Left ventricle myocardium superior (tissue), 1 donor: ENCODE measurements around the gene ZBTB8A. TPM values are rescaled to one million over a fixed set of nuclear protein-coding genes. Genes with fewer than 3 reads are reported as not detected.

Experiments
- ATAC-seq: fragments of 200-7000 bp; cut with Tn5 transposase; one replicate; pipeline ENCODE4 v1.9.1; 2020; ENCODE audit warnings: mild to moderate bottlenecking, moderate library complexity
- DNase-seq: peaks from one replicate; pipeline ENCODE4 v3.0.0-alpha.2; 2020
- intact Hi-C: fragments of 100-400 bp; cut with micrococcal nuclease; formaldehyde crosslinking; loops from one replicate; pipeline ENCODE4 v1.11.0; 2022
- long read RNA-seq: library from polyadenylated mRNA; unstranded; transcript quantifications from one replicate; pipeline ENCODE4 v2.0.0, GENCODE V29; 2021
- total RNA-seq: library from RNA; stranded (reverse); fragmentation: NEBNext Ultra II Directional; extraction: Animal tissue kit (Norgen Biotek cat#: 25700); gene quantifications from one replicate; pipeline ENCODE4 v1.2.1, GENCODE V29; 2021
- donor health status: DM: no; HTN: yes; CAD: no; lungs with severe emphysema.

ZBTB8A gene
- total RNA-seq: 2.5 TPM
- long read RNA-seq, full-length matches to known transcripts: 2 of 2 reads
- long read RNA-seq, partial matches to known transcripts: 0 of 2 reads
- long read RNA-seq, other reads (novel, unspliced or antisense): 0 of 2 reads

DNA sequence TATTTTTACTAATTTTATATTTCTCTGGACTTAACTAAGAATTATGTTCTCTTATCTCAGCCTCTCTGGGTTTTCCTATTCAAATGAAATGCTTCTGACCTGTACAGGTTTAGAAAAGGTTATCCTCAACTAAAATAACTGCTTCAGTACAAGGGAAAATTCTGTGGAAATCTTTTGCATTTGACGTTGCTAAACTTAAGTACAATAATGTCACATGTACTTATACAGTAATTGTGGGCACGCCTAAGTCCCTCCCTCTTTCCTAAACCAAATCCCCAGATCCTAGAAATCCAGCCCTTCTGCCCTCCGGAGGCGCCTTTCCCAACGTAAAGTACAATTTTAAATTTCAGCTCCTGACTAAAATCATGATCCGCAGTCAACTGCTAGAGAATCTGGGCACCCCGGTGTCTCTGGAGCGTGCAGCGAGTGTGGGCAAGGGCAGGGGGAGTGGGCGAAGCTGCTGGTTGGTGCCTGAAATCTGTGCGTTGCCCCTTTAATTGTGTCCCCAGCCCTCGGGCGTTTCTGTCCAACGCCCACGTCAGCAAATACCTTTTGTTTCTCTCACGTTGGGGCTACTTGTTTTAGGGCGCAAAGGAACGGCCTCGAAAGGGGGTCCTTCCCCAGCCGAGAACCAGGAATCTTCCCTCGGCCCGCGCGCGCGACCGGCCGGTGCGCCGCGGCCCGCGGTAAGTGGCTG, at the start of gene ZBTB8A:
ZBTB8A (plus strand) TSS at position 541 of the 697 bp plus-strand sequence. CDS start 53,505 bp downstream, outside the sequence.
- ATAC-seq (peak; percentile 65), DNase-seq (peak; percentile 45)
- intact Hi-C loops: no loop called here

DNA sequence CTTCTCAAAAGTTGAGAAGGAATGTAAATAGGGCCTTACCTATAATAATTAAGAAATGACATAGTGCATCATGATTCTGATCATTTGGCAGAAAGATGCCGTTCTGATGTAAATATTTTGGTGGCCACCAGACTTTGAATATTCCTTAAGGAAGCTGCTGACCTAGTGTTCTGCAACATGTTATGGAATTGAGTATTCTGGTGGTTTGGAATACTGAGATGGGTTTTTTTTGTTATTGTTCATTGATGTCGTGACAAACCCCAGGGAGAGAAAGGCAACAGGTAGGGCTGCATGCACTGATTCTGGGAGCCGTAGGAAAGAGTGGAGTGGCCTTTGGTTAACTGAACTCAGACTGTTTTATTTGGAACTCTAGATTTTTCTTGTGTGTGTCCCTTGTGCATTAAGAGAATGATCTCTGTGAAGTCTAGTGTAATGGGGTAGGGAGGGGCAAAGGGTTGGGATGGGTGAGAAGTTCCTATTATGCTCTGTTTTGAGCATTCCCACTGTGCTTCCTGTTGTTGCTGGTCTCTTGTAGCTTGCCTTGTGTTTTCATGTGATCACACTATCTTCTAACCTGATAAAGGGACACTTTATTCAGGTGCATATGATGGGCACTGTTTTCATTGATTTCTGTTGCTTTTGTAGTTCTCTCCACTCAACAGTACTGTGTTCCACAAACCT, 49.3 kb upstream of the ZBTB8A start:
- ATAC-seq: no peak
- intact Hi-C loops: no loop called here

DNA sequence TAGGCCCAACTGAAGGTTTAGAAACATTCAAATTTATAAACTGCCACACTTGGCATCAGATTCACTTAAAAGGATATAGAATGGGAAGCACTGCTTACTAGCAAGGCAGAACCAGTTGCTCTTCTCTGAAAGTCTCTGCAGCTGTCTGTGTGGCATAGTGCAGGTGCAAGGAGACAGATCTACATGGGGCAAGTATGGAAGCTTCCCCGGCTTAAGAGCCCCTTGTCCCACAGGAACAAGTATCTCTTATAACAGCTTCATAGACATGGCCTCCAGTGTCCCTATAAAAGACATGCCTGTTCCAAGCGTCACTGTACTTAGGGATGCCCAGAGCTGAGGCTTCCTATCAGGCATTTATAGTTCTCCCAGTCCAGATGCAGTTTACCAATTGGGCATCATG, 47.8 kb upstream of the ZBTB8A start:
- ATAC-seq: no peak
- intact Hi-C loops: no loop called here
- DNase-seq: no peak

More for the DNA sequence above, 49.3 kb upstream of the ZBTB8A start:
- DNase-seq: no peak

DNA sequence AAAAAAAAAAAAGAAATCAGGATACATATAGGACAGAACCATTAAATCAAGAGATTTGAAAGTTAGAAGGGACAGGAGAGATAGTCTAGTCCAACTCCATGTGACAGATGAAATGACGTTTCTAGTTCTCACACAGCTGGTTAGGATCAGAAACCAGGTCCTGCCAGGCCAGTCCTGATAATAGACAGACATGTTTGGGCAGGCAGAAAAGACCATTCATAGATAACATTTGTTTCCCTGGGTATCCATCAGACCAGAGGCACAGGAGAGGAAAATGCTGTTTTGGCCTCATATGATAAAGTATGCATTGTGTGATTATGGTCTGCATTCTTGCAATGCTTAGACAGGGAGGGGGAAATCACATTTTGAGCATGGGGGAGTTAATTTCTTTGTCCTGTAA, 45.0 kb upstream of the ZBTB8A start:
- ATAC-seq (peak; percentile 45), DNase-seq (no peak)
- intact Hi-C loops: no loop called here

DNA sequence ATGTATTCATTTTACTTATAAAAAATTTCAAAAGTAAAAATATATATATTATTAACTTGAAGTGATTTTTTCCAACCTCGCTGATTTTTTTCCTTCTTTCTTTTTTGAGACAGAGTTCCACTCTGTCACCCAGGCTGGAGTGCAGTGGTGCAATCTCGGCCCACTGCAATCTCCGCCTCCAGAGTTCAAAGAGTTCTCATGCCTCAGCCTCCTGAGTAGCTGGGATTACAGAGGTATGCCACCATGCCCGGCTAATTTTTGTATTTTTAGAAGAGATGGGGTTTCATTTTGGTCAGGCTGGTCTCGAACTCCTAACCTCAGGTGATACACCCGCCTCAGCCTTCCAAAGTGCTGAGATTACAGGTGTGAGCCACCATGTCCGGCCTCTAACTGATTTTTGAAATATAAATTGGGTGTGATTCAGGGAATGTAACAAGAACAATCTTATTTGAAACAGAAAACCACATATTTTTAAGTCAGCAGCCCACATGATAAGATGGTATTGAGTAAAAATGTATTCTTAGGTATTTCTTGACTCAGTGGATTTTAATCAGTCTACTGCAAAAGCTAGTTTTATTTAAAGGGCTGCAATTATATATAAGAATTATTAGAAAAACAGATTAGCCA, 44.4 kb upstream of the ZBTB8A start:
- ATAC-seq (no peak), DNase-seq (no peak)
- intact Hi-C loops: no loop called here

DNA sequence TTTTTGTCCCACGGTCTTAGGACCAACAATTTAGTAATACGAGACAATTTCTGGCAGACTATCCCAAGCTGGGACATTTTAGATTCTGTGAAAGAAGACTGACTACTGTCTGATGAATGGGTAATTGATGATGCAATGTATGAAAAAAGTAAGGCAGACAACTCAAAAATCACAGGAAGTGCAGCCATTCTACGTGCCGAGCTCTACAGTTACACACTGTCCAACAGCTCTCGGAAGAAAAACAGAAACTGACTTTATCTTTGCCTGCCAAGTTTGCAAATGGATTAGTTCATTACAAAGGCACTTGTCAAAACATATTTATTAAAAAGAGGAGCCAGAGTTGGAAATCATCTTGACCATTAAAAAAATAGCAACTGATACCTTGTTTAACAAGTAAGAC, 43.1 kb upstream of the ZBTB8A start:
- intact Hi-C loops: no loop called here
- DNase-seq (no peak), ATAC-seq (peak; percentile 18)

DNA sequence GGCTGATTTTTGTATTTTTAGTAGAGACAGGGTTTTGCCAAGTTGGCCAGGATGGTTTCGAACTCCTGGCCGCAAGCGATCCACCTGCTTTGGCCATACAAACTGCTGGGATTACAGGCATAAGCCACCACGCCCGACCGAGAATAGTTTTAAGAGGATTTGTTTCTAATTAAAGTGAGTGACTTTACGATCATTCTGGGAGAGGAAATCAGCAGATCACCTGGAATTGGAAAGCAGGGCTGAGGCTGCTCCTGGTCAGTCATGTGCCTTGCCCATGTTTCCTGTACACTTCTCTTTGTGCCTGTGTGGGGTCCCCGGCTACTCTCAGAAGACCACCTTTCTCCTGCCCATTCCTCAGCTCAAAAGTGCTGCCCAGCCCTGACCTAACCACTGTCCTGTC, 40.5 kb upstream of the ZBTB8A start:
- intact Hi-C loops: no loop called here
- no peak for ATAC-seq
- no peak for DNase-seq

DNA sequence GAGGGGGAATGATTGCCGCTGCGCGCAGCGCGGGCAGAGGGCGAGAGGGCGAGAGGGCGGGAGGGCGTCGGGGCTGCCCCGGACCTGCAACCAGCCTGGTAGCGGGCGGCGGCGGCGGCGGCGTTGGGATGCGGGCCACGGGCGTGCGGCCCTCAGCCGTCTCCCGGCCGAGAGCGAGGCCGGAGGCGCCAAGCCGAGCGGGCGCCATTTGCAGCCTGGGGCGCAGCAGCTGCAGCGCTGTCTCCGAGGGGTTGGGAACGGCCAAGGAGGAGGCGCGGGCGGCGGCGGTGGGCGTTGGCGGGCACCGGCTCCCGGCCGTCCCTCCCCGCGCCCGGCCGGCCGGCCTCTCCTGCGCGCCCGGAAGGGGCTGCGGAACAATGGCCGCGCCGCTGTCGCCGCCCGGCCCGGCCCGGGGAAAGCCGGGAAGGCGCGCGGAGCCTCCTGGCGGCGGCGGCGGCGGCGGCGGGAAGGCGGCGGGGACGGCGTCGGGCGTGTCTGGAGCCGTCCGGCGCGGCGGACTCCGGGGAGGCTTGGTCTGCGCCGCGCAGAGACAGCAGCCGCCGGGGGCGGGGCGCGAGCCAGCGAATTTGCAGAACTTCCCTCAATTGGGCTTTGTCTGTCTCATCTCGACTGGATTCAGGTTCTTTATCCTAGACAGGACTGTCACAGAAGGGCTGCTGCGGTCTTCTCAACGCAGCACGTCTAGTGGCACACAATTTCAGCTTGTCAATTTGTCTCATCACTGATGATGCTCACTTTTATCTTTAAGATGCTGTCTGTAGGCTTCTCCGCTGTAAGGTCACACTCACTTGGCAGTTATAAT, 38.6 kb upstream of the ZBTB8A start:
- intact Hi-C loops: no loop called here
- DNase-seq: peak; percentile 90

DNA sequence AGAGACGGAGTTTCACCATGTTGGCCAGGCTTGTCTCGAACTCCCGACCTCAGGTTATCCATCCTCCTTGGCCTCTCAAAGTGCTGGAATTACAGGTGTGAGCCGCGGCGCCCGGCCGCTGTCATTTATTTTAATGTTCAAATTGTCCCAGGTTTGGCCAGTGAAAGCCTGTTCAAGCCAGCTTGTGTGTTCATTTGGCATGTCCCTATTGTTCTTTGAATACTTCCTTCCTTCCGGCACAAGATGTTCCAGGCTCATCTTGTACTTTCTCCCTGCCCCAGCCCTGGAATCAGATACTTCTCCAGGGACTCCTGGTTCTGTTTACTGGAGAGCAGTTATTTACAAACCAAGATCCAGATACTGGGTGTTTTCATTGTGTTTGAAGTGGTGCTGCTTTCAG, 37.4 kb upstream of the ZBTB8A start:
- intact Hi-C loops: no loop called here
- peak; percentile 54 for DNase-seq
- peak; percentile 64 for ATAC-seq

More for the DNA sequence above, 38.6 kb upstream of the ZBTB8A start:
- peak; percentile 90 for ATAC-seq

DNA sequence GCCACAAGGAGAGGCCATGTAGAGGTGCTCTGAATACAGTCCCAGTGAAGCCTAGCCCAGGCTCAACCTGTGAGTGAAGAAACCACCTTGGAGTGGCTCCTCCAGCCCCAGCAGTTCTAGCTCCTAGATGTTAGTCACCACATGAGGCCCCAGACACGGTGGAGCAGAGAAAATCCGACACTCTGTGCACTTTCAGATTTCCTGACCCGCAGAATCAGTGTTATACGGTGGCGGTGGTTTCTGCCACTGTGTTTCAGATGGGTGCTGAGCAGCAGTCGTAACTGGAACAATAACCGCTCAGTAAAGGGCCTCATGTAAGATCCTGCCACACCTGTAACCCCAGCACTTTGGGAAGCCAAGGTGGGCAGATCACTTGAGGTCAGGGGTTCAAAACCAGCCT, 36.1 kb upstream of the ZBTB8A start:
- ATAC-seq: no peak
- intact Hi-C loops: no loop called here
- DNase-seq: no peak

DNA sequence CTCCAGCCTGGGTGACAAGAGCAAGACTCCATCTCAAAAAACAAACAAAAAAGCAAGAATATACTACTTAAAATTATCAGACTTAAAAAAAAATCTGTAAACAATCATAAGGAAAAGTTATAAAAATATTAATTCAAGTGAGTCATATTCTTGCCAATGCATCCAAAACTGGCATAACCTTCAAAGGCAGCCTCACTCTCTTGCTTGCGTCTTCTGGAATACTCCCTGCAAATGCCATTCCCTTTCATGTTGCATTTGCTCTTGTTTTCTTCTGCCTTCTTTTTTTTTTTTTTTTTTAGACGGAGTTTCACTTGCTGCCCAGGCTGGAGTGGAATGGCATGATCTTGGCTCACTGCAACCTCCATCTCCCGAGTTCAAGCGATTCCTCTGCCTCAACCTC, 32.2 kb upstream of the ZBTB8A start:
- intact Hi-C loops: no loop called here
- DNase-seq: no peak
- no peak for ATAC-seq

DNA sequence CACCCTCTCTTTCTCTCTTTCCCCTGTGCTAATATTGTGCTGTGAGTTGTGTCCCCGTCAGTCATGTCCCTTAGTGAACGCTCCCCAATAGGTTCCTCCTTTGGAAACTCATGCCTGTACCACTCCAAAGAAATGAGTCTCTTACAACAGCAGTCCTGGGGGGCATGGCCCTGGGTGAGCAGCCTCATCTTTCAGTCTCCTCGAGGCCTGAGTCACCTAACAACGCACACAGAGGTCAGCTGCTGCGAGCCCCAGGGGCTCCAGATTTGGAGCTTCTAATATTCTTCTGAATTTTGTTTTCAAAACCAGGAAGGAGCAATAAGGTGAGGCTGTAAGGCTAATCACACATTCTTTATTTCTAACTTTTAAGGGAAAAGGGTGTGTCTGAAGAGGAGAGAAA, 30.5 kb upstream of the ZBTB8A start:
- no peak for DNase-seq
- no peak for ATAC-seq
- intact Hi-C loops: no loop called here

DNA sequence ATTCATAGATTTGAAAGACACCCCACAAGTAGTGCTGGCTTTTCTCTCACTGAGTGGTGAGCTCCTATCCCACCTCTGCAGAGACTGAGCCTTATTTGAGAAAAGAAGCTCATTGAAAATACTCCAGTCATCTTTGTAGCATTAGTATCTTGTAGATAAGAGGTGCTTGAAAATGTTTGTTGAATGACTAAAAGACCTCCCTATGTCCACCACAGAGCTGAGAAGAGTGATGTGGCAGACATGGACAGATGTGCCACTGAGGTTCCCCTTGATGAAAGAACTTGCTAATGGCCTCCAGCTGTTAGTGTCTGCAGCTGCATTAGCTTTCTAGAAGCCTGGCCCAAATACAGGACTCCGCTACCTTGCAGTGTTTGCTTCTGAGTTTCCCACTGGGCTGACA, 29.3 kb upstream of the ZBTB8A start:
- ATAC-seq (no peak), DNase-seq (no peak)
- intact Hi-C loops: no loop called here

DNA sequence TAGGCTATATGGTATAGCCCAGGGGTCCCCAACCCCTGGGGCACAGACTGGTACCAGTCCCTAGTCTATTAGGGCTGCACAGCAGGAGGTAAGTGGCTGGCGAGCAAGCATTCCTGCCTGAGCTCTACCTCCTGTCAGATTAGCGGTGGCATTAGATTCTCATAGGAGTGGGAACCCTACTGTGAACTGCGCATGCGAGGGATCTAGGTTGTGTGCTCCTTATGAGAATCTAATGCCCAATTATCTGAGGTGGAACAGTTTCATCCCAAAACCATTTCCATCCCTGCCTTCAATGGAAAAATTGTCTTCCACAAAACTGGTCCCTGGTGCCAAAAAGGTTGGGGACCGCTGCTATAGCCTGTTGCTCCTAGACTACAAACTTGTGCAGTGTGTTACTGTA, 22.8 kb upstream of the ZBTB8A start:
- intact Hi-C loops: no loop called here
- no peak for DNase-seq
- no peak for ATAC-seq

DNA sequence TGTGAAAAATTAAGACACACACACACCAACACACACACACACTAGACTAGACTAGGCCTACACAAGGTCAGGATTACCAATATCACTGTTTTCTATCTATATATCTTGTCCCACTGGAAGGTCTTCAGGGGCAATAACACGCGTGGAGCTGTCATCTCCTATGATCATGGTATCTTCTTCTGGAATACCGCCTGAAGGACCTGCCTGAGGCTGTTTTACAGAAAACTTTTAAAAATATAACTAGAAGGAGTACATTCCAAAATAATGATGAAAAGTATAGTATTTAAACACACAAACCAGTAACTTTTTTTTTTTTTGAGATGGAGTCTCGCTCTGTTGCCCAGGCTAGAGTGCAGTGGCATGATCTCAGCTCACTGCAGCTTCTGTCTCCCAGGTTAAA, 20.3 kb upstream of the ZBTB8A start:
- DNase-seq (no peak), ATAC-seq (no peak)
- intact Hi-C loops: no loop called here

DNA sequence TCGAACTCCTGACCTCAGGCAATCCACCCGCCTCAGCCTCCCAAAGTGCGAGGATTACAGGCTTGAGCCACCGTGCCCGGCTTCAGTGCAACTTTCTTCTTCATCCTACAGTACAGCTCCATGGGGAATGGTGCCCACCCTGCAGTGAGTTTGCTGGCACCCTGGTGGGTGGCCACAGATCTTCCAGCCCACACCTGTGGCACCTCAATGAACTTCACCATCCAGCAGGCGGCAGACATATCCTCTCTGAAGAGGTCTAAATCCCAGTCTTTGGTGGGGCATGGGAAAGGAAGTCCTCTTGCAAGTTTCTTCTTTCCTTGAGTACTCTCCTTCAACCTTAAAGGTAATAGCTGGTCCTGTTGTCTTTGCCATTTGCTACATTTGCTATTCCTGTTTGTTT, 18.1 kb upstream of the ZBTB8A start:
- intact Hi-C loops: loop anchor here (10.0 kb wide), 1 partner anchor 254 kb away; no protein-coding TSS in a partner anchor
- ATAC-seq (no peak), DNase-seq (no peak)

DNA sequence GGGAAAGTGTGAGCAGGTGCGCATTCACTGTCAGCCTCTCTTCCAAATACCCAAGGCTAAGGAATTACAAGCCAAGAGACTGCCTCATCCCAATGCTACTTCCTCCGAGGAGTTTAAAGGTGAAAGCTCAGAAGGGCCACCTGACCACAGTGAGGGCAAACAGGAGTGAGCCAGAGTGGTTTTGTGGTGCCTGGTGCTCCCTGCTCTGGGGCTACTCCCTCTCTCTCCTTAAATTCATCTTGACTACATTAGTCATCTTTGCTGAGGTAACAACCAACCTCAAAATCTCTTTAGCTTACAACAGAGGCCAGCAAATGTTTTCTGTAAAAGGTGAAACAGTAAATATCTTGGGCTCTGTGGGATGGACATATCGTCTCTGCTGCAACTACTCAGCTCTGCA, 14.2 kb upstream of the ZBTB8A start:
- no peak for DNase-seq
- ATAC-seq: no peak
- intact Hi-C loops: loop anchor here (10.0 kb wide), 1 partner anchor 250 kb away; no protein-coding TSS in a partner anchor

DNA sequence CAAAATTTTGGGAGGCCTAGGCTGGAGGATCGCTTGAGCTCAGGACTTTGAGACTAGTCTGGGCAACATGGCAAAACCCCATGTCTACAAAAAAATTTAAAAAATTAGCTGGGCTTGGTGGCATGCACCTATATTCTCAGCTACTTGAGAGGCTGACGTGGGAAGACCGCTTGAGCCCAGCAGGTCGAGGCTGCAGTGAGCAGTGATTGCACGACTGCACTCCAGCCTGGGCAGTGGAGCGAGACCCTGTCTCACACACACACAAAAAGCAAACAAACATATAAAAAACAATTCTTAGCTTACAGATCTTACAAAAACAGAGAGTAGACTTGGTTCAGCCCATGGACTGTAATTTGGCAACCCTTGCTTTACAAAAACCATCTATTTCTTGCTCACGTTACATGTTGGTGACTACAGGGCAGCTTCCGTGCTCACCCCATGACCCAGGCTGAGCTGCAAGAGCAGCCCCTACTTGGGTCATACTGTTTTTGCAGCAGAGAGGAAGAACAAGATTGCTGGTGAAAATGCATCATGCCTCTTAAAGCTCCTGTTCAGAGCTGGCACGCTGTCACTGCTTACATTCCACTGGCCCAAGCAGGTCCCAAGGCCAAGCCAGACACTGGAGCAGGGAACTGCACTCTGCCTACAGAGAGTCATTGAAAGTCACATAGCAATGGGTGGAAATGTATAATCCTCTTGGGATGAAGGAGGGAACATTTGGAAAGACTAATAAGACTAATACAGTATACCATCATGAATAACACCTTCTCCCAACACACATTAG, 13.4 kb upstream of the ZBTB8A start:
- DNase-seq: no peak
- intact Hi-C loops: loop anchor here (10.0 kb wide), 1 partner anchor 249 kb away; no protein-coding TSS in a partner anchor
- no peak for ATAC-seq
